ENCODE results near the gene MCM3.

GRCh38 chr6:52245425-52245824 lies 39.1 kb downstream of the MCM3 start:
- TF ChIP-seq CTCF (IDR thresholded peaks at IDR 0.05): no peak
- TF ChIP-seq ELF1 (IDR thresholded peaks at IDR 0.05): no peak
- no peak for TF ChIP-seq GABPA (IDR thresholded peaks at IDR 0.05; ENCODE audit: low read depth)
- TF ChIP-seq EZH2phosphoT487 (IDR thresholded peaks at IDR 0.05; ENCODE audit: borderline replicate concordance, low read depth): no peak
- no peak for TF ChIP-seq POLR2AphosphoS5 (IDR thresholded peaks at IDR 0.05; ENCODE audit: low read depth, low read length)
- no peak for TF ChIP-seq JUND (IDR thresholded peaks at IDR 0.05)
- TF ChIP-seq TAF1 (IDR thresholded peaks at IDR 0.05; ENCODE audit: borderline replicate concordance, low read depth, low read length): no peak
- TF ChIP-seq USF2 (IDR thresholded peaks at IDR 0.05; ENCODE audit: borderline replicate concordance, low read depth, low read length): no peak
- no peak for TF ChIP-seq MEF2A (IDR thresholded peaks at IDR 0.05; ENCODE audit: borderline replicate concordance, low read depth)
- no peak for TF ChIP-seq USF1 (IDR thresholded peaks at IDR 0.05; ENCODE audit: borderline replicate concordance, low read depth)
- no peak for TF ChIP-seq MAX (IDR thresholded peaks at IDR 0.05; ENCODE audit: low read depth)
- no peak for TF ChIP-seq ZBTB33 (IDR thresholded peaks at IDR 0.05; ENCODE audit: borderline replicate concordance, low read depth)

Measured in SK-N-SH (cell line).